Measurements from ENCODE around the gene CPT1B. TPM values are rescaled to one million over a fixed set of nuclear protein-coding genes. Genes with fewer than 3 reads are reported as not detected.

The CPT1B gene
- total RNA-seq, 2 experiments from 2014 or later: 101 to 138 TPM

DNA sequence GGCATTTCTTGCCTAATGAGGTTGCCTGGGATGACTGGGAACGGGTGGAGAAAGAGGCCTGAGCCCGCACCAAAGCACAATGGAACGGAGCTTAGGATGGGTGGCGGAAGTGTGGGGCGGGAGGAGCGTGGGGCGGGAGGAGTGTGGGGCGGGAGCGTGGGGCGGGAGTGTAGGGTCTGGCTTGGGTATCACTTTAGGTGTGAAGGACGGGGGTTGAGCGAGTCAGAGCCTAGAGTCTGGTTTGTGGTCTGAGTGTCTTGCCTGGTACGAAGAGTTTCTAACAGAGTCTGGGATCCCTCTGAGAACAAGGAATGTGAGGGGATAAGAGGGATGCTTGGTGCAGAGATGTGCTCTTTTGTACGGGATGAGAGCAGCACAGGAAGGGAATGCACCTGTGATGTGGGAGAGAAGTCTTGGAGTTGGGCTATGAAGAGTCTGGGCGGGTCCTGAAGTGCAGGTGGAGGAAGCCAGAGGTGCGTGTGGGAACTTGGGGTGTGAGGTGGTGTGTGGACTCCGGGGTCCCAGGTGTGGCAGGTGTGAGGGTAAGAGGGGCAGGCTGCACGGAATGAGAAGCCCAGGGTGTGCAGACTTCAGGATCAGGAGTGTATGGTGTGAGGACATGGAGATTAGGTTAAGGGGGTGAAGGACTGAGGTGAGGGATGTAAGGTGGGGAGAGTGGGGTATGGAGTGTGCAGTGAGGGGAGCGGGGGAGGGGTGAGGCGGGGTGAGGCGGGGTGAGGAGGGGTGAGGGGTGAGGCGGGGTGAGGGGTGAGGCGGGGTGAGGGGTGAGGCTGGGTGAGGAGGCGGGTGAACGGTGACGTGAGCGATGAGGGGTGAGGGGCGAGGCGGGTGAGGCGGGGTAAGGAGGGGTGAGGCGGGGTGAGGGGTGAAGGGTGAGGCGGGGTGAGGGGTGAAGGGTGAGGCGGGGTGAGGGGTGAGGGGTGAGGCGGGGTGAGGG is 16.5 kb downstream of the CPT1B start:
- POLR2A ChIA-PET: no interaction called here

DNA sequence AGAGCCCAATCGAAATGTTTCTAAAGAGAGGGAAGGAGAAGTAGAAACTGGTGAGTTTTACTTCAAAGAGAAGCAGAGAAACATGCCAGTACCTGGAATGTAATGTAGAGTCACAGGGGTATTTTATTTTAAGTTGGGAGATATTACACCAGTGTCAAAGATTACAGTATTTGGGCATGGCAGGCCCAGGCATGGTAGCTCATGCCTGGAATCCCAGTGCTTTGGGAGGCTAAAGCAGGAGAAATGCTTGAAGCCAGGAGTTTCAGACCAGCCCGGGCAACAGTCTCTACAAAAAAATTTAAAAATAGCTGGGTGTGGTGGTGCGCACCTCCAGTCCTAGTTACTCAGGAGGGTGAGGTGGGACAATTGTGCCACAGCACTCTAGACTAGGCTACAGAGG is 18.2 kb downstream of the CPT1B start:
- CTCF ChIA-PET (ENCODE audit: unreplicated experiment): no interaction called here
- H3K9me2 ChIP-seq (ENCODE audit: insufficient read depth, low read length): no peaks in the 10 kb centered on the region
- no peaks in the 10 kb centered on the region for H3K36me3 ChIP-seq (ENCODE audit: insufficient read depth, low read length)
- POLR2A ChIA-PET: interaction anchor here (0.7 to 0.9 kb wide), 2 partner anchors 27 to 39 kb away, joined by 3 to 4 read pairs; no protein-coding TSS in a partner anchor
- H4K20me1 ChIP-seq (ENCODE audit: insufficient read depth, low read length): no peaks in the 10 kb centered on the region
- H3K27ac ChIP-seq (ENCODE audit: low read depth, low read length, poor library complexity, severe bottlenecking): no peak overlapping the region
- no peak for TF ChIP-seq EZH2phosphoT487 (IDR thresholded peaks at IDR 0.05; ENCODE audit: borderline replicate concordance, low read depth, low read length)
- TF ChIP-seq, protein P1, sequence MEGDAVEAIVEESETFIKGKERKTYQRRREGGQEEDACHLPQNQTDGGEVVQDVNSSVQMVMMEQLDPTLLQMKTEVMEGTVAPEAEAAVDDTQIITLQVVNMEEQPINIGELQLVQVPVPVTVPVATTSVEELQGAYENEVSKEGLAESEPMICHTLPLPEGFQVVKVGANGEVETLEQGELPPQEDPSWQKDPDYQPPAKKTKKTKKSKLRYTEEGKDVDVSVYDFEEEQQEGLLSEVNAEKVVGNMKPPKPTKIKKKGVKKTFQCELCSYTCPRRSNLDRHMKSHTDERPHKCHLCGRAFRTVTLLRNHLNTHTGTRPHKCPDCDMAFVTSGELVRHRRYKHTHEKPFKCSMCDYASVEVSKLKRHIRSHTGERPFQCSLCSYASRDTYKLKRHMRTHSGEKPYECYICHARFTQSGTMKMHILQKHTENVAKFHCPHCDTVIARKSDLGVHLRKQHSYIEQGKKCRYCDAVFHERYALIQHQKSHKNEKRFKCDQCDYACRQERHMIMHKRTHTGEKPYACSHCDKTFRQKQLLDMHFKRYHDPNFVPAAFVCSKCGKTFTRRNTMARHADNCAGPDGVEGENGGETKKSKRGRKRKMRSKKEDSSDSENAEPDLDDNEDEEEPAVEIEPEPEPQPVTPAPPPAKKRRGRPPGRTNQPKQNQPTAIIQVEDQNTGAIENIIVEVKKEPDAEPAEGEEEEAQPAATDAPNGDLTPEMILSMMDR (conservative IDR thresholded peaks at IDR 0.05; ENCODE audit: low read length): no peak
- no peak for DNase-seq (ENCODE audit: low spot score)
- intact Hi-C loops (cut with micrococcal nuclease; ENCODE audit: unreplicated experiment): no loop called here
- no peaks in the 10 kb centered on the region for H3K79me2 ChIP-seq (ENCODE audit: insufficient read depth, low read depth, low read length)
- H2AFZ ChIP-seq (ENCODE audit: low read length): no peak overlapping the region
- H3K9me3 ChIP-seq (ENCODE audit: low read length): no peaks in the 10 kb centered on the region
- no peak overlapping the region for H3K4me3 ChIP-seq (ENCODE audit: low read depth, low read length, poor library complexity, severe bottlenecking)
- H3K4me2 ChIP-seq (ENCODE audit: low read length): no peak overlapping the region
- no TSS peak for BruUV-seq (replicated peaks)
- peaks cover 5% of the 10 kb centered on the region for H3K4me1 ChIP-seq (ENCODE audit: insufficient read depth, low read length, poor library complexity, severe bottlenecking)

More for the DNA sequence above, 16.5 kb downstream of the CPT1B start:
- DNase-seq (ENCODE audit: low spot score): no peak
- H3K27ac ChIP-seq (ENCODE audit: low read depth, low read length, poor library complexity, severe bottlenecking): no peak overlapping the region
- no TSS peak for BruUV-seq (replicated peaks)
- H3K4me2 ChIP-seq (ENCODE audit: low read length): no peak overlapping the region
- CTCF ChIA-PET (ENCODE audit: unreplicated experiment): interaction anchor here (0.6 kb wide), 1 partner anchor 39 kb away, joined by 9 read pairs; no protein-coding TSS in a partner anchor
- H3K9me2 ChIP-seq (ENCODE audit: insufficient read depth, low read length): no peaks in the 10 kb centered on the region
- peaks cover 5% of the 10 kb centered on the region for H3K4me1 ChIP-seq (ENCODE audit: insufficient read depth, low read length, poor library complexity, severe bottlenecking)
- H4K20me1 ChIP-seq (ENCODE audit: insufficient read depth, low read length): no peaks in the 10 kb centered on the region
- H3K79me2 ChIP-seq (ENCODE audit: insufficient read depth, low read depth, low read length): no peaks in the 10 kb centered on the region
- H3K9me3 ChIP-seq (ENCODE audit: low read length): no peaks in the 10 kb centered on the region
- H3K4me3 ChIP-seq (ENCODE audit: low read depth, low read length, poor library complexity, severe bottlenecking): no peak overlapping the region
- H3K36me3 ChIP-seq (ENCODE audit: insufficient read depth, low read length): no peaks in the 10 kb centered on the region
- intact Hi-C loops (cut with micrococcal nuclease; ENCODE audit: unreplicated experiment): loop anchor here (2.0 kb wide), 1 partner anchor 35 kb away; no protein-coding TSS in a partner anchor
- no peak overlapping the region for H2AFZ ChIP-seq (ENCODE audit: low read length)
- no peak for TF ChIP-seq EZH2phosphoT487 (IDR thresholded peaks at IDR 0.05; ENCODE audit: borderline replicate concordance, low read depth, low read length)
- TF ChIP-seq, protein P1 (conservative IDR thresholded peaks at IDR 0.05; ENCODE audit: low read length): no peak

DNA sequence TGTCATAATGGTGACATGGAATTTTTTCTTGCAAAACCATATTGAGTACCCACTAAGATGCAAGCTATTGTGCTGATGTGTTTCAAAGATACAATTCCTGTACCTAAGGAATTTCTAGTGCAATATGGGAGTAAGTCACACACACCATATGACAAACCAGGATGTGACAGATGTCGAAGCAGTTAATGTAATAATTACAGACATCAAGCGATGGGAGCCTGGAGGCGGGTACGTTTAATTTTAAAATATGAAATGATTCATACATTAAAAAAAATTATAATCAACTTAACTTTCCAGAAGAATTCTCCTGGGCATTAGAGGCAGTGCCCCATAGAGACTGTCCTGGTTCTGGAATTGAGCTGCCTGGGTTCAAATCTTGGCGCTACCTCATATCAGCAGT is 21.5 kb downstream of the CPT1B start:
- no peak for DNase-seq (ENCODE audit: low spot score)
- no peak for TF ChIP-seq EZH2phosphoT487 (IDR thresholded peaks at IDR 0.05; ENCODE audit: borderline replicate concordance, low read depth, low read length)
- TF ChIP-seq, protein P1 (conservative IDR thresholded peaks at IDR 0.05; ENCODE audit: low read length): no peak
- H3K27ac ChIP-seq (ENCODE audit: low read depth, low read length, poor library complexity, severe bottlenecking): no peak overlapping the region
- H3K4me2 ChIP-seq (ENCODE audit: low read length): no peak overlapping the region
- BruUV-seq (replicated peaks): no TSS peak
- ChIA-PET POLR2A (interaction anchor here (0.6 kb wide), 1 partner anchor 9 kb away, joined by 3 read pairs; no protein-coding TSS in a partner anchor), CTCF (ENCODE audit: unreplicated experiment) (no interaction called here)
- H3K79me2 ChIP-seq (ENCODE audit: insufficient read depth, low read depth, low read length): no peaks in the 10 kb centered on the region
- no peaks in the 10 kb centered on the region for H3K9me3 ChIP-seq (ENCODE audit: low read length)
- H2AFZ ChIP-seq (ENCODE audit: low read length): no peak overlapping the region
- H4K20me1 ChIP-seq (ENCODE audit: insufficient read depth, low read length): no peaks in the 10 kb centered on the region
- no peak overlapping the region for H3K4me3 ChIP-seq (ENCODE audit: low read depth, low read length, poor library complexity, severe bottlenecking)
- H3K9me2 ChIP-seq (ENCODE audit: insufficient read depth, low read length): no peaks in the 10 kb centered on the region
- no peaks in the 10 kb centered on the region for H3K36me3 ChIP-seq (ENCODE audit: insufficient read depth, low read length)
- intact Hi-C loops (cut with micrococcal nuclease; ENCODE audit: unreplicated experiment): no loop called here
- no peaks in the 10 kb centered on the region for H3K4me1 ChIP-seq (ENCODE audit: insufficient read depth, low read length, poor library complexity, severe bottlenecking)

Data from OCI-LY7 (cell line).